ENCODE results near the gene CDC45. TPM values are rescaled to one million over a fixed set of nuclear protein-coding genes. Genes with fewer than 3 reads are reported as not detected.

CDC45 gene
- total and polyA plus RNA-seq, 7 donors: 0.14 to 16.6 (median 6.1) TPM; not detected in 3

DNA sequence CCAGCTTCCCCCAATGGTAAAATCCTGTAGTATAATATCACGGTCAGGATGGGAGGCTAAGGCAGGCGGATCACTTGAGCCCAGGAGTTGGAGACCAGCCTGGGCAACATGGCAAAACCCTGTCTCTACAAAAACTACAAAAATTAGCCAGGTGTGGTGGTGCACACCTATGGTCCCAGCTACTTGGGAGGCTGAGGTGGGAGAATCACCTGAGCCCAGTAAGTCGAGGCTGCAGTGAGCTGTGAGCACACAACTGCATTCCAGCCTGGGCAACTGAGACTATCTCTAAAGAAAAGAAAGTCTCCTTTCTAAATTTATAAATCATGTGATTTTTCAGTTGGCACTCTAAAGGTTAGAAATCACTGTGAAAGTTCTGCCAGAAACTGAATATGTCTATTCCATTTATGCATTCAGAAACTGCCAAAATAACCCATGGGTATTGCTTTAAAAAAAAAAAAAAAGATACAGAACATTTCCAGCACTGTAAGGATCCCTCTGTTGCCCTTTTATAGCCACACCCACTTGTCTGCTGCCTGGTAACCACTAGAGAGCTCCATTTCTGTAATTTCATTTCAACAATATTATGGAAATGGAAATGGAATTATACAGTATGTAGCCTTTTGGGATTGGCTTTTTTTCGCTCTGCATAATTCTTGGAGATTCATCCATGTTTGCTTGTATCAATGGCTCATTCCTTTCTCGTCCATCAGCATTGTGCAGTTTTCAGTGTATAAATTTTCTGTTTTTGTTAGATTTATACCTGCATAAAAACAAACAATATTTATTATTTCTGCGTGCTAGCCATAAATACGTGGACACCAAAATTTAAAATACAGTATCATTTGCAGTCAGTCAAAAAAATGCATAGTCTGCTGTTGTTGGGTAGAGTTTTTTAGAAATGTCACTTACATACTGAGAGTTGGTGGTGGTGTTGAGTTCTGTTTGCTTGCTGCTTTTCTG is 9.4 kb downstream of the CDC45 start:
- DNase-seq: no peak
- H3K9me3 ChIP-seq: no peaks in the 10 kb centered on the region
- no peak overlapping the region for H3K27ac ChIP-seq
- peaks cover 0 to 6% (median 0%) of the 10 kb centered on the region in 4 donors for H3K4me1 ChIP-seq
- no peaks in the 10 kb centered on the region for H3K36me3 ChIP-seq
- TF ChIP-seq POLR2AphosphoS5 (IDR thresholded peaks at IDR 0.05) (no peak), POLR2A (IDR thresholded peaks at IDR 0.05) (no peak)
- intact Hi-C loops (cut with DNase I): no loop called here
- no peak overlapping the region for H3K4me3 ChIP-seq
- WGBS, 2 donors: 84 to 94% methylated on average over 7 of the region's 7 CpGs
- no peaks in the 10 kb centered on the region for H3K27me3 ChIP-seq

DNA sequence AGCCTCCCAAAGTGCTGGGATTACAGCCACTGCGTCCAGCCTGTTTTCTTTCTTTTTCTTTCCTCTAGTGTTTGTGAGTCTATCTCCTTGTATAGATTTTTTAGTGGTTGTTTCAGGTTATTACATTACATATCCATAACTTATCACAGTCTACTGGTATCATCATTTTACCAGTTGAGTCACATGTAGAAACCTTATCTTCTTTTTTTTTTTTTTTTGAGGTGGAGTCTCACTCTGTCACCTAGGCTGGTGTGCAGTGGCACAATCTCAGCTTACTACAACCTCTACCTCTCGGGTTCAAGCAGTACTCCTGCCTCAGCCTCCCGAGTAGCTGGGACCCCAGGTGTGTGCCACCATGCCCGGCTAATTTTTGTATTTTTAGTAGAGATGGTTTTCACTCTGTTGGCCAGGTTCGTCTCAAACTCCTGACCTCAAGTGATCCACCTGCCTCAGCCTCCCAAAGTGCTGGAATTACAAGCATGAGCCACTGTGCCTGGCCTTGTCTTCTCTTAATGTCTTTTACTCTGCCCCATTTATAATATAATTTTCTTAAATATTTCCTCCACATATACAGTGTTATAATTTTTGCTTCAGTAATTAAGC is 11.0 kb downstream of the CDC45 start:
- peaks cover 0 to 6% (median 0%) of the 10 kb centered on the region in 4 donors for H3K4me1 ChIP-seq
- H3K4me3 ChIP-seq: no peak overlapping the region
- intact Hi-C loops (cut with DNase I): no loop called here
- H3K27ac ChIP-seq: no peak overlapping the region
- no peaks in the 10 kb centered on the region for H3K9me3 ChIP-seq
- TF ChIP-seq, protein P1, sequence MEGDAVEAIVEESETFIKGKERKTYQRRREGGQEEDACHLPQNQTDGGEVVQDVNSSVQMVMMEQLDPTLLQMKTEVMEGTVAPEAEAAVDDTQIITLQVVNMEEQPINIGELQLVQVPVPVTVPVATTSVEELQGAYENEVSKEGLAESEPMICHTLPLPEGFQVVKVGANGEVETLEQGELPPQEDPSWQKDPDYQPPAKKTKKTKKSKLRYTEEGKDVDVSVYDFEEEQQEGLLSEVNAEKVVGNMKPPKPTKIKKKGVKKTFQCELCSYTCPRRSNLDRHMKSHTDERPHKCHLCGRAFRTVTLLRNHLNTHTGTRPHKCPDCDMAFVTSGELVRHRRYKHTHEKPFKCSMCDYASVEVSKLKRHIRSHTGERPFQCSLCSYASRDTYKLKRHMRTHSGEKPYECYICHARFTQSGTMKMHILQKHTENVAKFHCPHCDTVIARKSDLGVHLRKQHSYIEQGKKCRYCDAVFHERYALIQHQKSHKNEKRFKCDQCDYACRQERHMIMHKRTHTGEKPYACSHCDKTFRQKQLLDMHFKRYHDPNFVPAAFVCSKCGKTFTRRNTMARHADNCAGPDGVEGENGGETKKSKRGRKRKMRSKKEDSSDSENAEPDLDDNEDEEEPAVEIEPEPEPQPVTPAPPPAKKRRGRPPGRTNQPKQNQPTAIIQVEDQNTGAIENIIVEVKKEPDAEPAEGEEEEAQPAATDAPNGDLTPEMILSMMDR (IDR thresholded peaks at IDR 0.05): no peak
- TF ChIP-seq POLR2AphosphoS5 (IDR thresholded peaks at IDR 0.05) (no peak), EP300 (IDR thresholded peaks at IDR 0.05) (no peak), POLR2A (IDR thresholded peaks at IDR 0.05) (no peak)
- no peaks in the 10 kb centered on the region for H3K36me3 ChIP-seq
- DNase-seq: no peak
- H3K27me3 ChIP-seq: no peaks in the 10 kb centered on the region
- WGBS, 2 donors: 92 to 94% methylated on average over 5 of the region's 5 CpGs

DNA sequence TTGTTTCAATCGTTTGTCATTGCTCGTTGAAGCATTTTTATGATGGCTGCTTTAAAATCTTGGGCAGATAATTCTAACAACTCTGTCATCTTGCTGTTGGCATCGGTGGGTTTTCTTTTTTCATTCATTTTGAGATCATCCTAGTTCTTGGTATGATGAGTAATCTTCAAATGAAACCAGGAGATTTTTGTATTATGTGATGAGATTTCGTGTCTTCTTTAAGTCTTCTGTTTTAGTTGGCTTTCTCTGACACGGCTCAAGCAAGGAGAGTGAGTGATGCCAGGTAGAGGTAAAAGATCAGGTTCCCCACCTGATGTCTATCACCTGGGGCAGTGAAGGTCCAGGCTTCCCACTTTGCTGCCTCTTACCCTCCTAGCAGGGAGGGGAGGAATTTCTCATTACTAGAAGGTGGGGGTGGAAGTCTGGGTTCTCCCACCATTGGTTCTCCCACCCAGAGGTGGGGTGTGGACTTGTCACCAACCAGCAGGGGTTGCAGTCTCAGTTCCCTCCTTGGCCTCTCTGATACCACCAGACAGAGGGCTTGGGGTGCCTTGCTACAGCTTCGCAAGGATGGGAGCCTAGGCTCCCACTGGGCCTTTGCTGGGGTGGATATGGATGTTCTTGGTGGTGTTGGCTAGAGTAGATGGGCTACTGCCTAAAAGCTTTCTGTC is 12.9 kb downstream of the CDC45 start:
- H3K27ac ChIP-seq: no peak overlapping the region
- no peak for TF ChIP-seq POLR2A (IDR thresholded peaks at IDR 0.05)
- TF ChIP-seq, protein P1 (IDR thresholded peaks at IDR 0.05): no peak
- no peak for TF ChIP-seq EP300 (IDR thresholded peaks at IDR 0.05)
- no peak for TF ChIP-seq POLR2AphosphoS5 (IDR thresholded peaks at IDR 0.05)
- intact Hi-C loops (cut with DNase I): no loop called here
- no peak for DNase-seq
- H3K36me3 ChIP-seq: no peaks in the 10 kb centered on the region
- H3K4me1 ChIP-seq: peaks cover 0 to 6% (median 0%) of the 10 kb centered on the region in 4 donors
- H3K4me3 ChIP-seq: no peak overlapping the region
- no peaks in the 10 kb centered on the region for H3K27me3 ChIP-seq
- no peaks in the 10 kb centered on the region for H3K9me3 ChIP-seq
- WGBS, 2 donors: 89 to 91% methylated on average over 6 of the region's 6 CpGs

DNA sequence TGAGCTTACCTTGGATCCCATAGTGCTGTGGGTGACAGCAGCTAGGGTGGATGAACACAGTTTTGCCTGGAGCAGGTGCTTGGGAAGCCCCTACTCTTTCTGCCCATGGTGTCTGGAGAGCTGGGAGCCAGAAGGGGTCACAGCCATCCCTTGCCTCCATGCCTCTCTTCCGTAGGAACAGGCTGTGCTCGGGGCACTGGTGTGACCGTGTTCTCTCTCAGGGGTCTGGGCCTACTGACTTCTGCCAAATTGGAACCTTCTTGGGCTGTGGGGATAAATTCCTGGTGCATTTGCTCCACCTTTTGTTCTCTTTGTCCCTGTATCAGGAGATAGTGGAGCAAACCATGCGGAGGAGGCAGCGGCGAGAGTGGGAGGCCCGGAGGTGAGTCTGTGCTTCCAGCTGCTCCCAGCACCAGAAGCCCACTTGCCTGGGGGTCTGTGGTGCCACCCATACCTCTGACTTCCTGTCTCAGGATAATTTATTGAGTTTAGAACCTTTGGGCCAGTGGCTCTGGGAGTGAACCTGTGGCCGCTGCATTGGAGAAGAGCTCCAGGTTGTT is 14.4 kb downstream of the CDC45 start:
- TF ChIP-seq, protein P1 (IDR thresholded peaks at IDR 0.05): no peak
- TF ChIP-seq EP300 (IDR thresholded peaks at IDR 0.05): no peak
- no peak for TF ChIP-seq POLR2AphosphoS5 (IDR thresholded peaks at IDR 0.05)
- no peak for TF ChIP-seq POLR2A (IDR thresholded peaks at IDR 0.05)
- intact Hi-C loops (cut with DNase I): no loop called here
- H3K4me3 ChIP-seq: no peak overlapping the region

More for the DNA sequence above, 14.4 kb downstream of the CDC45 start:
- H3K27me3 ChIP-seq: no peaks in the 10 kb centered on the region
- 98% methylated on average over 8 of the region's 8 CpGs for WGBS, 2 donors
- peaks cover 0 to 4% (median 0%) of the 10 kb centered on the region in 4 donors for H3K4me1 ChIP-seq
- no peaks in the 10 kb centered on the region for H3K9me3 ChIP-seq
- H3K36me3 ChIP-seq: no peaks in the 10 kb centered on the region
- no peak for DNase-seq
- no peak overlapping the region for H3K27ac ChIP-seq

Measured in sigmoid colon (tissue), 7 donors.